Bone marrow (tissue), 2 donors: ENCODE measurements around the gene TSC2.
"Not testable (repeated sequence)": the region's sequence is repeated elsewhere in the genome, so short reads cannot be mapped to it uniquely, and the experiment has no call there.

Experiments
- DNase-seq, 2 donors: peaks; one replicate each; lab custom pipeline; 2025; lab: John Stamatoyannopoulos, UW

Gene TSC2

GRCh38 chr16:2086812-2087747, 39.3 kb downstream of the TSC2 start:
- DNase-seq, result no peak

GRCh38 chr16:2087748-2088631, 40.2 kb downstream of the TSC2 start:
- DNase-seq, result no peak

DNA sequence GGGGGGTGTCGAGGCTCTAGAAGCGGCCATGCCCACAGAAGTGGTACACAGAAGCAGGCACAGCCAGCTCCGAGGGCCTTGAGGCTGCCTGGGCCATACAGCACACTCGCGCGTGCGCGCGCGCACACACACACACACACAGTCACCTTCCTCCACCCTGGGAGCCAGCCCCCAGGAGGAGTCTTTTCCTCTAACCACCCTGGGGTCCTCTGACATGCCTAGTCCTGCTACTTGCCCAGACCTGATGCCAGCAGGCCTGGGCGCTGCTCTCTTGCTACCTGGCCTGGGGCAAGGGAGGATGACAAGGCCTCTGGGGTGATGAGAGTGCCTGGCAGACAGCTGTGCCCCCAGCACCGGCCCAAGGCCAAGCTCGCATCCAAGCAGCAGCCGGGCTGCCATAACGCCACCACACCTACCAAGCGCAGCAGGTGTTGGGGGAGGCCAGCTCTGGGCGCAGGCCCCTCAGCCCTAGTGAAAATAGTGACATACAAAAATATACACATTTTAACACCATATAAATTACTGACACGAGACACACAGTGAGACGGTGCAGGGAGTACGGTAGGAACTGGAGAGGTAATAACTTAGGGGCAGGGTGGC, 41.1 kb downstream of the TSC2 start:
- DNase-seq, result no peak

- no peak for DNase-seq
Measured at GRCh38 chr16:2089706-2090480, 42.1 kb downstream of the TSC2 start.

GRCh38 chr16:2090481-2090776, 42.6 kb downstream of the TSC2 start:
- DNase-seq, result no peak

- DNase-seq, result no peak
Measured at GRCh38 chr16:2090777-2091546, 43.2 kb downstream of the TSC2 start.

GRCh38 chr16:2091547-2092255, 43.9 kb downstream of the TSC2 start:
- no peak for DNase-seq

DNA sequence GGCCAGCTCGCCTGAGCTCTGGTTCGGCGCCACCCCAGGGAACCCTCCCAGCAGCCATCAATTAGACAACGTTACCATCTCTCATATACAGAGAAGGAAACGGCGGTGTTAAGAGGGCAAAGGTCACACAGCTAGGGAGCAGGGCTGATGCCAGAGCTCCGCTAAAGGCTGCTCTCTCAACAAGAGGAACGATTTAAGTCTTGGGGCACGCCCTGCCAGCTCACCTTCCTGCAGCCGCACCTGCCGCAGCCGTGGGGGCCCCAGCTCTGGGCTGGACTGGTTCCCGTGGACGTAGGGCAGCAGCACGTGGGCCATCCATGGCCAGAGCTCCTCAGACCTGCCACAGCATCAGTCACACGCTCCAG, 44.5 kb downstream of the TSC2 start:
- DNase-seq, result no peak

GRCh38 chr16:2092866-2093265, 45.1 kb downstream of the TSC2 start:
- no peak for DNase-seq

GRCh38 chr16:2093793-2094192, 46.0 kb downstream of the TSC2 start:
- DNase-seq, result no peak

DNA sequence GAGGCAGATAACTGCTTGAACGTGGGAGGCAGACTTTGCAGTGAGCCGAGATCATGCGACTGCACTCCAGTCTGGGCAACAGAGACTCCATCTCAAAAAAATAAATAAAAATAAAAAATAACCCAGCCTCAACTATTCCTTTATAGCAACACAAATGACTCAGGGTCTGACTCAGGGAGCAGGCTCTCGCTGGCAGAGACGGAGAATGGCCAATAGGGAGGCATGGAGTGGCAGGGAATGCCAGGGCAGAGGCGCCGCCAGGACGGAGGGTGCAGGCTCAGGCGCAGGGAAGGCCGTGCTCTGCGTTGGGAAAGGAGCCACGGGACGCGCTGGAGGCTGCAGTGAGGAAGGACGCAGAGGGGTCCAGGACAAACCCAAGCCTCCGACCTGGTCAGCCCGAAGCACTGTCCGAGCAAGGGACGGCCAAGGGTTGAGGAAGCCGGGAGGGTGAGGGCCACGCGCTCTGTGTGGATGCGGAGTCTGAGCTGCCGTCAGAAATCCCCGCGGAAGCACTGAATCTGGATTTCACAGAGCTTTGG, 47.6 kb downstream of the TSC2 start:
- no peak for DNase-seq

DNA sequence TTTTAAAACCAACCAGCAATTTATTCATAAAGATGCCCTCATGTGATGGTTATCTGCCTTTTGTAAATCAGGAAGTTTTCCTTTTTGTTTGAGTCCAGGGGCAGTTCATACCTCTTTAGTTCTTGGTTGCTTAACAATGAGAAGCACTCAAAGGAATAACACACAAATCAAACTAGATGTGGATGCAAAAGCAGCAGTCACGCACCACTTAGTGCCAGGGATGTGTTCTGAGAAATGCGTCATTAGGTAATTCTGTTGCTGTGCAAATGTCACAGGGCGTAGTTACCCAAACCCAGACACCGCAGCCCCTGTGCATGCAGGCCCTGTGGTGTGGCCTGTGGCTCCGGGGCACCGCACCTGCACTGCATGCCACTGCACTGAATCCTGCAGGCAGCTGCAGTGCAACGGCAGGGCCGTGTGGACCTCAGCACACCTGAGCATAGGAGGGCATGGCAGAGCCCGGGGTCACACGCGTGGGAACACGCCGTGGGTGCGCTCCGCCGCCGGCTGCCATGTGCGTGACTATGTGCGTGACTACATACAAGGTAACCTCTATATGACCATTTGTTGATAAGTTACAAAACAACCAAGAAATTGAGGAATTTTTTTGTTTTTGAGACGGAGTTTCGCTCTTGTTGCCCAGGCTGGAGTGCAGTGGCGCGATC, 48.3 kb downstream of the TSC2 start:
- no peak for DNase-seq

- no peak for DNase-seq
Measured at GRCh38 chr16:2096853-2097595, 49.2 kb downstream of the TSC2 start.

DNA sequence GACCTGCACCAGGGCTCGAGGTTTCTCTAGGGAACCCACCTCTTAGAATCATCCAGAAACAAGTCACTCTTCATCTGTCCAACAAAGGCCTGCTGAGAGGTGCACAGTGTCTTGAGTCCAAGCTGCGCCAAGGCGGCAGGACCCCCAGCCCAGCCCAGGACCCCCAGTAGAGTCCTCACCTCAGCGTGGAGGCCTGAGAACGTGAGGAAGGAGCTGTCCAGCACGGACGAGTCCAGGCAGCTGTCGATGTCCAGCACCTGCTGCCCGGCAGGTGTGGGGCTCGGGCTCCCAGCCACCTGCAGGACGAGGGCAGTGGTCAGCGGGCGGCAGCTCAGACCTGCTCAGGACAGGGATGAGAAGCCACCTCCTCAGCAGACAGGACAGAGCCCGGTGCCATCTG, 49.9 kb downstream of the TSC2 start:
- not testable (repeated sequence) for DNase-seq

- DNase-seq, result not testable (repeated sequence)
Measured at GRCh38 chr16:2101581-2101980, 53.8 kb downstream of the TSC2 start.

DNA sequence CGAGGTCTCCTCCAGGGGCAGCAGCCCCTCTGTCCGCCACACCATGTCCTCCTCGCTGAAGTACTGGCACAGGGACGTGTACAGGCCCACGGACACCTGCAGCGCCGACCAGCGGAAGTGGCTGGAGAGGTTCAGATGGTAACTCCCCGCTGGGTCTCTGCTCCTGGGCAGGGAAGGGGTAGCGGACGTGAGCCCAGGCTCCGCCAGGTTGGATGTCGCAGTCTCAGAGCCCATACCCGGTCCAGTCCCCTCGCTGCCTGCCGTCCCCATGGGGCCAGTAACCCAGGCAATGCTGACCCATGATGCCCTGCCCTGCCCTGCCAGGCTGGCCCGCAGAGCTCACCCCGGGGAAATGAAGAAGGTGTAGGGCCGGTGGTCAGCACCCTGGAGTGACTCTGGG, 54.7 kb downstream of the TSC2 start:
- no peak for DNase-seq

DNA sequence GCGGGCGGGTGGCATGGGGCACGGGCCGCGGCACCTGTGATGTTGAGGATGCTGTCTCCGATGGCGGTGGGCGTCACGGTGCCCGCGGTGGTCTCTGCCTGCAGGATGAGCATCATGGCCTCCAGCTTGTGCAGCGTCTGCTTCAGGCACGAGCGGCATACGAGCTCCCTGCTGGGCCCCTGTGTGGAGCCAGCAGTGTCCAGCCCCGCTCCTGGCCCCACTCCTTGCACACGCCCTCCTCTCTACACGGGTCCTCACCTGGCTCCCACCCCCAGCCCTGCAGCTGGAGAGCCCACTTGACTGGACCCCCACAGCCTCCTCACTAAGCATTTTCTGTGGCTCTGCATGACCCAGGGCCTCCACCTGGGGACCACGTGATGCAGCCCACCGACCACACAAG, 56.7 kb downstream of the TSC2 start:
- not testable (repeated sequence) for DNase-seq

DNA sequence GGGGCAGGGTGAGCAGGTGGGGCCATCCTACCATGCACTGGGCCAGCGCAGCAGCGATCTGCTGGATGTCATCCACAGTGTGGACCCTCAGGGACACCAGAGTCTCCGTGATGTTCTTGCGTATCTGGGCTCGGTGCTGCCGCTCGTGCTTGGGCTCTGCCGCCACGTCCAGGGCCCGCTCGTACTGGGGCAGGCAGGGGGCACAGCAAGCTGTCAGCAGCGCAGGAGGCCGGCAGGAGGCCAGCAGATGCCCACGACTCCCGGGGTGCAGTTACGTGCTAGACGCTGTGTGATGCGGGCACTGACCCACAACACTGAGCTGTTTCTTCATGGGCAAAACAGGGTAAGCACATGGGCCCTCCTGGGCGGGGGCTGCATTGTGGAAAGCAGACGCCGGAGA, 57.5 kb downstream of the TSC2 start:
- not testable (repeated sequence) for DNase-seq

GRCh38 chr16:2105769-2106168, 58.0 kb downstream of the TSC2 start:
- DNase-seq, result not testable (repeated sequence)
